ENCODE data around the gene FOXP4. TPM values are rescaled to one million over a fixed set of nuclear protein-coding genes. Genes with fewer than 3 reads are reported as not detected.

Gene FOXP4
- total RNA-seq, 1 donor from 2014 or later, result 26.9 TPM

- no peak for DNase-seq (ENCODE audit: extremely low spot score, unreplicated experiment)
- H3K4me1 Mint-ChIP-seq (ENCODE audit: unreplicated experiment), result peaks cover 4% of the 10 kb centered on the region
- TF ChIP-seq CTCF (IDR thresholded peaks at IDR 0.05), result no peak
- peaks cover 26% of the 10 kb centered on the region for H3K27me3 Mint-ChIP-seq (ENCODE audit: unreplicated experiment)
- no peak overlapping the region for H3K27ac Mint-ChIP-seq (ENCODE audit: unreplicated experiment)
- H3K9me3 Mint-ChIP-seq (ENCODE audit: unreplicated experiment), result no peaks in the 10 kb centered on the region
- H3K36me3 Mint-ChIP-seq (ENCODE audit: unreplicated experiment), result no peaks in the 10 kb centered on the region
- no peak overlapping the region for H3K4me3 Mint-ChIP-seq (ENCODE audit: unreplicated experiment)
These were observed 30.2 kb upstream of the FOXP4 start for GRCh38 chr6:41515995-41516394.

- Mint-ChIP-seq H3K4me3 (ENCODE audit: unreplicated experiment) (no peak overlapping the region), H3K27ac (ENCODE audit: unreplicated experiment) (no peak overlapping the region), H3K4me1 (ENCODE audit: unreplicated experiment) (peaks cover 4% of the 10 kb centered on the region), H3K36me3 (ENCODE audit: unreplicated experiment) (no peaks in the 10 kb centered on the region), H3K27me3 (ENCODE audit: unreplicated experiment) (peaks cover 43% of the 10 kb centered on the region), H3K9me3 (ENCODE audit: unreplicated experiment) (no peaks in the 10 kb centered on the region)
- TF ChIP-seq CTCF (IDR thresholded peaks at IDR 0.05), result no peak
- no peak for DNase-seq (ENCODE audit: extremely low spot score, unreplicated experiment)
These were observed 28.1 kb upstream of the FOXP4 start for GRCh38 chr6:41518118-41518517.

GRCh38 chr6:41519305-41519744 is 26.9 kb upstream of the FOXP4 start:
- no peaks in the 10 kb centered on the region for H3K9me3 Mint-ChIP-seq (ENCODE audit: unreplicated experiment)
- DNase-seq (ENCODE audit: extremely low spot score, unreplicated experiment), result no peak
- no peaks in the 10 kb centered on the region for H3K36me3 Mint-ChIP-seq (ENCODE audit: unreplicated experiment)
- H3K27me3 Mint-ChIP-seq (ENCODE audit: unreplicated experiment), result peaks cover 45% of the 10 kb centered on the region
- no peak overlapping the region for H3K27ac Mint-ChIP-seq (ENCODE audit: unreplicated experiment)
- no peak overlapping the region for H3K4me3 Mint-ChIP-seq (ENCODE audit: unreplicated experiment)
- H3K4me1 Mint-ChIP-seq (ENCODE audit: unreplicated experiment), result peaks cover 4% of the 10 kb centered on the region
- no peak for TF ChIP-seq CTCF (IDR thresholded peaks at IDR 0.05)

GRCh38 chr6:41519745-41520699 is 26.2 kb upstream of the FOXP4 start:
- Mint-ChIP-seq H3K4me3 (ENCODE audit: unreplicated experiment) (no peak overlapping the region), H3K27me3 (ENCODE audit: unreplicated experiment) (peaks cover 45% of the 10 kb centered on the region), H3K27ac (ENCODE audit: unreplicated experiment) (no peak overlapping the region), H3K4me1 (ENCODE audit: unreplicated experiment) (peaks cover 4% of the 10 kb centered on the region), H3K9me3 (ENCODE audit: unreplicated experiment) (no peaks in the 10 kb centered on the region), H3K36me3 (ENCODE audit: unreplicated experiment) (no peaks in the 10 kb centered on the region)
- no peak for TF ChIP-seq CTCF (IDR thresholded peaks at IDR 0.05)
- no peak for DNase-seq (ENCODE audit: extremely low spot score, unreplicated experiment)

- peaks cover 43% of the 10 kb centered on the region for H3K27me3 Mint-ChIP-seq (ENCODE audit: unreplicated experiment)
- no peak overlapping the region for H3K27ac Mint-ChIP-seq (ENCODE audit: unreplicated experiment)
- TF ChIP-seq CTCF (IDR thresholded peaks at IDR 0.05), result no peak
- H3K4me3 Mint-ChIP-seq (ENCODE audit: unreplicated experiment), result no peak overlapping the region
- no peaks in the 10 kb centered on the region for H3K9me3 Mint-ChIP-seq (ENCODE audit: unreplicated experiment)
- no peak for DNase-seq (ENCODE audit: extremely low spot score, unreplicated experiment)
- no peaks in the 10 kb centered on the region for H3K36me3 Mint-ChIP-seq (ENCODE audit: unreplicated experiment)
- peaks cover 14% of the 10 kb centered on the region for H3K4me1 Mint-ChIP-seq (ENCODE audit: unreplicated experiment)
These were observed 23.2 kb upstream of the FOXP4 start for GRCh38 chr6:41522780-41523548.

All from osteocyte (in vitro differentiated cells).